Measurements from ENCODE around the gene CYP26C1.

Gene CYP26C1, protein sequence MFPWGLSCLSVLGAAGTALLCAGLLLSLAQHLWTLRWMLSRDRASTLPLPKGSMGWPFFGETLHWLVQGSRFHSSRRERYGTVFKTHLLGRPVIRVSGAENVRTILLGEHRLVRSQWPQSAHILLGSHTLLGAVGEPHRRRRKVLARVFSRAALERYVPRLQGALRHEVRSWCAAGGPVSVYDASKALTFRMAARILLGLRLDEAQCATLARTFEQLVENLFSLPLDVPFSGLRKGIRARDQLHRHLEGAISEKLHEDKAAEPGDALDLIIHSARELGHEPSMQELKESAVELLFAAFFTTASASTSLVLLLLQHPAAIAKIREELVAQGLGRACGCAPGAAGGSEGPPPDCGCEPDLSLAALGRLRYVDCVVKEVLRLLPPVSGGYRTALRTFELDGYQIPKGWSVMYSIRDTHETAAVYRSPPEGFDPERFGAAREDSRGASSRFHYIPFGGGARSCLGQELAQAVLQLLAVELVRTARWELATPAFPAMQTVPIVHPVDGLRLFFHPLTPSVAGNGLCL

DNA sequence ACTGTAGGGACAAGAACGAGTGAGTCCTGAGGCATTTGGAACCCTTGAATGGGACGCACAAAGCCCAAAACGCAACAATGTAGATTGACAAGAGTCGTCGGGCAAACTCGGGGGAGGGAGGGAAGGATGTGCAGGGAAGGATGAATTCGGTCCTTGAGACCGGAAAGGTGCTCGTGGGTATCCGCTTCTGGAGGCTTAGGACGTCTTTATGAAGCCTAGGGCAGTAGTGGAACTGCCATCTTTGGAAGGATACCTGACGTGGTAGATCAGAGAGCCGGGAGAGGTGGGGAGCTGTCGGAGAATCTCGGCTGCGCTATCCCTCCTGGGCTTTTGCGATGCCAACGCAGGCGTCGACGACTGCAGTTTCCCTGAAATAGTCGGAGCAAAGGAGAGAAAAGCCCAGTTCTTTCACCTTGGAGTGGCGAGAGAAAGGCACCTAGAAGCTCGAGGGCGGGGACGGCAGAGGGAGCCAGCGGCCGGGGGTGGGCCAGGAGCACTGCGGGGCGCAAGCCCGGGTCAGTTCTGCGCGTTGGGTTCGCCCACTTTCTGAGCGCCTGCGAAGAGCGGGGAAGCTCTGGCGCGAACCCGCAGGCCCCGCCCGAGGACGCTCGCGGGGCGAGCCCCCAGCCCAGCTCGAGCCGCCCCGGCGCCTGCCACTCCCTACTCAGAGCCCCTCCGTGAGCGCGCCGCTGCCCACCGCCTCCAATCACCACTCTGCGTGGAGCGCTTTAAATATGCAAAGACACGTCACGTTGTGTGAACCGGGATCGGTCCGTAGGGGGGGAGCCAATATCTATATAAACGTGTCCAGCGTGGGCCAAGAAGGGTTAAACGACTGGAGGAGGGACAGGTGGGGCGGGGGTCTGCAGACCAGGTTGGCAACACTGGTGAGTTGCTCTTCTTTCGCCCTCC lies at the start of gene CYP26C1:
TSS of gene CYP26C1 (plus strand) at position 824 of the 912 bp plus-strand sequence. CDS start 466 bp downstream, outside the sequence.
- Mint-ChIP-seq H3K27ac (no peak within 1 kb of the TSS), H3K4me1 (ENCODE audit: low read depth) (peaks cover 20% of the 10 kb centered on the region), H3K9me3 (no peaks in the 10 kb centered on the region), H3K27me3 (peaks cover 47% of the 10 kb centered on the region), H3K36me3 (ENCODE audit: low read depth) (peaks cover 23% of the 10 kb centered on the region), H3K4me3 (peak within 1 kb of the TSS; percentile 70)

DNA sequence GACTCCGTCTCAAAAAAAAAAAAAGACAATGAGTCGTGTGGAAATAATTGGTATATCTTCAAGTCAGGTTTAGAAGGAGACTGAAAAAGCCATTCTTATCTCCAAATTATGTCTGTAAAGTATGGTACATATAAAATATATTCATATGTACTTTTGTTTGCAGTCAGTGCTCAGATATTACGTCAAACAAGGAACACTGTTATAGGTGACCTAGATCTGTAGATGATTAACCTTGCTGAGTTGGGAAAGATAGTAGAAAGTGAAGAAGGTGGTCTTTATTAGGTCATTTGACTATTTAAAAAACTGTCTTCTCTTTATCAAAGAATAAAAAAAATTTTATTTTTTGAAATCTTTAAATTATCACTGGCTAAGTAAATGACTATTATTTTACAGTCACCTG lies 44.9 kb upstream of the CYP26C1 start:
- Mint-ChIP-seq H3K36me3 (ENCODE audit: low read depth) (peaks cover under 1% of the 10 kb centered on the region), H3K4me1 (ENCODE audit: low read depth) (no peaks in the 10 kb centered on the region), H3K27me3 (no peaks in the 10 kb centered on the region)

GRCh38 chr10:93023013-93023650 lies 37.5 kb upstream of the CYP26C1 start:
- peaks cover 20% of the 10 kb centered on the region for H3K36me3 Mint-ChIP-seq (ENCODE audit: low read depth)
- no peaks in the 10 kb centered on the region for H3K27me3 Mint-ChIP-seq
- no peaks in the 10 kb centered on the region for H3K9me3 Mint-ChIP-seq
- H3K4me3 Mint-ChIP-seq = no peak overlapping the region
- H3K27ac Mint-ChIP-seq = no peak overlapping the region
- no peaks in the 10 kb centered on the region for H3K4me1 Mint-ChIP-seq (ENCODE audit: low read depth)

More for the DNA sequence above, 44.9 kb upstream of the CYP26C1 start:
- no peaks in the 10 kb centered on the region for H3K9me3 Mint-ChIP-seq
- no peak overlapping the region for H3K4me3 Mint-ChIP-seq
- no peak overlapping the region for H3K27ac Mint-ChIP-seq

DNA sequence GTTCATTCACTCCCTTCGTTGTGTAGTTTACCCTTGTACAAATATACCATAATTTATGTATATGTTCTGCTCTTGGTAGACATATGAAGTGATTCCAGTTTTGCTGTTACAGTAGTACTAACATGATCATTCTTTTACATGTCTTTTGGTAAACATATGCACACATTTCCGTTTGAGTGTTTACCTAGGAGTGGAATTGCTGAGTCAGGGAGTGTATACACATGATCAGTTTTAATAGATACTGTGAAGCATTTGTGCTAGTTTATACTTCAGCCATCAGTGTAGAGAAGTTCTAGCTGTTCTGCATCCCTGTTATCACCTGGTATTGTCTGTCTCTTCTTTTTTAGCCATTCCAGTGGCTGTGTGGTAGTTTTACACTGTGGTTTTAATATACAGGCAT lies 34.5 kb upstream of the CYP26C1 start:
- no peaks in the 10 kb centered on the region for H3K9me3 Mint-ChIP-seq
- no peak overlapping the region for H3K27ac Mint-ChIP-seq
- peaks cover 16% of the 10 kb centered on the region for H3K36me3 Mint-ChIP-seq (ENCODE audit: low read depth)
- no peak overlapping the region for H3K4me3 Mint-ChIP-seq
- H3K4me1 Mint-ChIP-seq (ENCODE audit: low read depth) = no peaks in the 10 kb centered on the region
- H3K27me3 Mint-ChIP-seq = no peaks in the 10 kb centered on the region

DNA sequence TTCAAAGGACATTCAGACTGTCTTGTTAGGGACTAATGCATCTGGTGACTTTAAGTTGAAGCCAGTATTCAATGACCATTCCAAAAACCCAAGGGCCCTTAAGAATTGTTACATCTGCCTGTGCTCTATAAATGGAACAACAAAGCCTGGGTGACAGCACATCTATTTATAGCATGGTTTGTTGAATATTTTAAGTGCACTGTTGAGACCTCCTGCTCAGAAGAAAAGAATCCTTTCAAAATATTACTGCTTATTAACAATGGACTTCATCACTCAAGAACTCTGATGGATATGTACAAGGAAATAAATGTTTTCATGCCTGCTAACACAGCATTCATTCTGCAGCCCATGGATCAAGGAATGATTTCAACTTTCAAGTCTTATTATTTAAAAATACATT lies 33.1 kb upstream of the CYP26C1 start:
- H3K9me3 Mint-ChIP-seq = no peaks in the 10 kb centered on the region

DNA sequence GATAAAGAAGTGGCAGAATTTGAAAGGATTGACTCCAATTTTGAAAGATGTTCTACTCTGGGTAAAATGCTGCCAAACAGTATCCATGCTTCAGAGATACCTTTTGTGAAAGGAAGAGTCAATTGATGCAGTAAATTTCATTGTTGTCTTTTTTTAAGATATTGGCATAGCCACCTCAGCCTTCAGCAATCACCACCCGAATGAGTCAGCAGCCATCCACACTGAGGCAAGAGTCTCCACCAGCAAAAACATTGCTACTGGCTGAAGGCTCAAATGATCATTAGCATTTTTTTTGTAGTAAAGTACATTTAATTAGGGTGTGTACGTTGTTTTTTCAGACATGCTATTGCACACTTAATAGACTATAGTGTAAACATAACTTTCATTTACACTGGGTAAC lies 31.7 kb upstream of the CYP26C1 start:
- Mint-ChIP-seq H3K27me3 (no peaks in the 10 kb centered on the region), H3K27ac (no peak overlapping the region)

More for the DNA sequence above, 33.1 kb upstream of the CYP26C1 start:
- Mint-ChIP-seq H3K4me3 (no peak overlapping the region), H3K4me1 (ENCODE audit: low read depth) (no peaks in the 10 kb centered on the region), H3K27me3 (no peaks in the 10 kb centered on the region), H3K36me3 (ENCODE audit: low read depth) (peaks cover 17% of the 10 kb centered on the region), H3K27ac (no peak overlapping the region)

DNA sequence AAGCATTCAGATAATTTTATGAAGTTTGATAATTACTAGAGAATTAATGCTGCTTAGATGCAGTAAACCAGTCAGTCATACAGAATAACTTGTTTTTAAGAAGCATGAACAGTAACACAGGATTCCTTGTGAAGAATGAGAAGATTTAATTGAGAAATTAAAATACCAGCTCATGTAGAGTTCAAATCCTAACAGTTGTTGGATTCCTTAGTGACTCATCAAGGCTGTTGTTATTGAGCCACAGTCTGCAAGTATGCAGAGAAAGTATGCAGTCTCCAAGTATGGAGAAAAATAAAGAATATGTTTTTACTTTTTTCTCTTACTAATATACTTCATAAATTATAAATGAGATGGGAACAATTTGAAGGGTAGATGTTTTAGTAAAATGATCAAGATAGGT lies 30.2 kb upstream of the CYP26C1 start:
- H3K4me3 Mint-ChIP-seq = no peak overlapping the region
- H3K27ac Mint-ChIP-seq = no peak overlapping the region
- no peaks in the 10 kb centered on the region for H3K4me1 Mint-ChIP-seq (ENCODE audit: low read depth)
- H3K27me3 Mint-ChIP-seq = no peaks in the 10 kb centered on the region
- H3K36me3 Mint-ChIP-seq (ENCODE audit: low read depth) = peaks cover 14% of the 10 kb centered on the region
- H3K9me3 Mint-ChIP-seq = no peaks in the 10 kb centered on the region

More for the DNA sequence above, 31.7 kb upstream of the CYP26C1 start:
- H3K4me3 Mint-ChIP-seq = no peak overlapping the region
- no peaks in the 10 kb centered on the region for H3K9me3 Mint-ChIP-seq
- H3K4me1 Mint-ChIP-seq (ENCODE audit: low read depth) = no peaks in the 10 kb centered on the region
- H3K36me3 Mint-ChIP-seq (ENCODE audit: low read depth) = peaks cover 17% of the 10 kb centered on the region

- no peak overlapping the region for H3K27ac Mint-ChIP-seq
Observed at GRCh38 chr10:93032105-93032808, 28.3 kb upstream of the CYP26C1 start.

DNA sequence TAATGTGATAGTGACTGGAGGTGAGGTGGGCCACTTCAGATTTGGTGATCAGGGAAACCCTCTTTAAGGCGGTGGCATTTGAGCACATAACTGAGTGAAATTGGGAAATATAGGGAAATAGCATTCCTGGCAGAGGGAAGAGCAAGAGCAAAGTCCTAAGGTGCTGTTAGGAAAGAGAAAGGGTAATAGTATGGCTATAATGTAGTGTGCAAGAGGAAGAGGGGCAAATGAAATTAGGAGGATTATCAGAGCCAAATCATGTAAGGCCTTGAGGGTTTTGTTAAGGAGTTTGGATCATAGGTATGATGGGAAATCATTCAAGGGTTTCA lies 27.8 kb upstream of the CYP26C1 start:
- H3K4me3 Mint-ChIP-seq = no peak overlapping the region
- H3K4me1 Mint-ChIP-seq (ENCODE audit: low read depth) = no peaks in the 10 kb centered on the region
- H3K9me3 Mint-ChIP-seq = no peaks in the 10 kb centered on the region
- H3K27ac Mint-ChIP-seq = no peak overlapping the region
- peaks cover 3% of the 10 kb centered on the region for H3K36me3 Mint-ChIP-seq (ENCODE audit: low read depth)
- H3K27me3 Mint-ChIP-seq = no peaks in the 10 kb centered on the region

More at GRCh38 chr10:93032105-93032808, 28.3 kb upstream of the CYP26C1 start:
- Mint-ChIP-seq H3K4me3 (no peak overlapping the region), H3K36me3 (ENCODE audit: low read depth) (peaks cover 3% of the 10 kb centered on the region), H3K27me3 (no peaks in the 10 kb centered on the region), H3K9me3 (no peaks in the 10 kb centered on the region), H3K4me1 (ENCODE audit: low read depth) (no peaks in the 10 kb centered on the region)

DNA sequence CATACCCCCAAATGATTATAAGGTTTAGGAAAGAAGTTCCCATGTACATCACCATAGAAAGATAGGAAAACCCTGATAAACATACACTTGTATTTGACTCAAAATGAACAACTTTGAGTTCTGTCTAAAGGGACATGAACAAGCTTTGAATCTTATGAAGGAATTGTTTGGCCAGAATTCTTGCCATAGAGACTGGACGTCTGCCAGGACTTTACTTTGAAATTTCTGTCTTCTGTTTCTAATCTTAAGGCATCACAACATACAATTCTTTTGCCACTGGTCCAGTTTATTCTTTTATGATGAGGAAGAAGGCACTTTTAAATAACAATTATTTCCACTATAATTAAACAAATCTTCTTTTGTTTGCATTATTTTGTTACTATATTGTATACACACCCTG lies 26.2 kb upstream of the CYP26C1 start:
- no peaks in the 10 kb centered on the region for H3K9me3 Mint-ChIP-seq
- no peaks in the 10 kb centered on the region for H3K4me1 Mint-ChIP-seq (ENCODE audit: low read depth)
- no peak overlapping the region for H3K27ac Mint-ChIP-seq
- no peaks in the 10 kb centered on the region for H3K27me3 Mint-ChIP-seq
- no peak overlapping the region for H3K4me3 Mint-ChIP-seq
- H3K36me3 Mint-ChIP-seq (ENCODE audit: low read depth) = peaks cover 4% of the 10 kb centered on the region

DNA sequence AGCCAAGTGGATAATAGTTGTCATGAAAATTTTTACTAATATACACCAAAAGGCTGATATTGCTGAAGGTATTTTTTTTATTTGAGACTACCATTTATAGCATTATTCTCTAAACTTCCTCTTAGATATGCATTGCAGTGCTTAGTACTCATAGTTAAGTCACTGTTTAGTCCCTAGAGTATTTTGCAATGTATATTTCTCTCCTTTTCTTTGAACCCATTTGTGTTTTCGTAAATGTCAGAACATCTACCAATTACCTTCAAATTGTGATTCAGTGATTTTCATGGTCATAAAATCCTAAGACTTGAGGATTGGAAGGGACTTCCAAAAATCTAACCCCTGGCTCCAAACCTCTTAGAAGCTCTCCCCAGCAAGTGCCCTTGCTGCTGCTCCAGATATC lies 21.5 kb upstream of the CYP26C1 start:
- Mint-ChIP-seq H3K36me3 (ENCODE audit: low read depth) (peaks cover 11% of the 10 kb centered on the region), H3K4me3 (no peak overlapping the region), H3K27ac (no peak overlapping the region), H3K27me3 (no peaks in the 10 kb centered on the region), H3K9me3 (no peaks in the 10 kb centered on the region), H3K4me1 (ENCODE audit: low read depth) (no peaks in the 10 kb centered on the region)

GRCh38 chr10:93039721-93040120 lies 20.9 kb upstream of the CYP26C1 start:
- peaks cover 11% of the 10 kb centered on the region for H3K36me3 Mint-ChIP-seq (ENCODE audit: low read depth)
- no peaks in the 10 kb centered on the region for H3K27me3 Mint-ChIP-seq
- H3K9me3 Mint-ChIP-seq = no peaks in the 10 kb centered on the region
- H3K4me3 Mint-ChIP-seq = no peak overlapping the region
- H3K4me1 Mint-ChIP-seq (ENCODE audit: low read depth) = no peaks in the 10 kb centered on the region
- H3K27ac Mint-ChIP-seq = no peak overlapping the region

DNA sequence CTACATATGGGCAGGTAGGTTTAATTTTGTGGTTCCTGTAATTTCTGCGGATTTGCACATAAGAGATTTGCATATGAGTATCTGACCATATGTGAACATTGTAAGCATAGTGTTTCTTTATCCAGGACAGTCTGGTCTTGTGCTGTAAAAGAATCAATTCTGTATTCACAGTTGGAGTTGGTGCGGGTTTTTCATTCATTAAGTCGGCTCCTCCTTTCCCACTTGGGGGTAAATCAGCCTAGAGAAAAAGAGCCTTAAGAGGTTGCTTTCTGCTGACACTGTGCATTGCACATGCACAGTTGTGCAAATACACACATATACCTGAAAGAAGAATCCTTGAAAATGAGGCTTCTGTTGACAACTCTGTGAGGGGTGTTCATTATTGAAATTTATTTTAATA lies 6.1 kb upstream of the CYP26C1 start:
- peaks cover 8% of the 10 kb centered on the region for H3K27me3 Mint-ChIP-seq
- no peaks in the 10 kb centered on the region for H3K4me1 Mint-ChIP-seq (ENCODE audit: low read depth)
- H3K4me3 Mint-ChIP-seq = no peak overlapping the region
- H3K36me3 Mint-ChIP-seq (ENCODE audit: low read depth) = peaks cover 16% of the 10 kb centered on the region
- H3K9me3 Mint-ChIP-seq = no peaks in the 10 kb centered on the region
- H3K27ac Mint-ChIP-seq = no peak overlapping the region

DNA sequence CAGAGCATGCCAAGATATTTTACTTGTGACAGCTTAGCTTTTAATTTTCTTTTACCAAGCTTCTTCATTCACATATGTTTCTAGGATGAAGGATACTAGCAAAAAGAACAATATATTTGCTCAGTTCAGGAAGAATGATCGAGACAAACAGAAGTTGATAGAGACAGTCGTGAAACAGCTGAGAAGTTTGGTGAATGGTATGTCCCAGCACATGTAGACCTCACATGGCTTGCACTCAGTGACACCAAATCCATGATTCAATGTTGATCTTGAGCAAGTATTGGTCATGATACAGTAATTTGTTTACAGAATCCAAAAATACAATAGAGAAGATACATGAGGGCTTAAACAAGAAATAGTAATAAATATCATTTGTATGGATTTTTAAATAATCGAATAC lies 2.5 kb upstream of the CYP26C1 start:
- H3K27ac Mint-ChIP-seq = no peak overlapping the region
- H3K4me1 Mint-ChIP-seq (ENCODE audit: low read depth) = peaks cover 15% of the 10 kb centered on the region
- H3K4me3 Mint-ChIP-seq = no peak overlapping the region
- H3K36me3 Mint-ChIP-seq (ENCODE audit: low read depth) = peaks cover 23% of the 10 kb centered on the region
- no peaks in the 10 kb centered on the region for H3K9me3 Mint-ChIP-seq
- peaks cover 27% of the 10 kb centered on the region for H3K27me3 Mint-ChIP-seq
